Activated CD8-positive, alpha-beta memory T cell treated with anti-CD3 and anti-CD28 coated beads for 4 hours (primary cell): ENCODE data around the gene PDCD5.
"Not testable (repeated sequence)": the region's sequence is repeated elsewhere in the genome, so short reads cannot be mapped to it uniquely, and the experiment has no call there.

Source experiments
- DNase-seq, 2 donors: peaks; one replicate each; pipeline ENCODE4 v3.0.0-alpha.2; 2020; ENCODE audit warnings: low read depth in 2 of 2

Gene PDCD5

GRCh38 chr19:32576790-32577189, 4.2 kb upstream of the PDCD5 start:
- no peak for DNase-seq

GRCh38 chr19:32580353-32580900, 563 bp upstream of the PDCD5 start:
- DNase-seq = no peak

GRCh38 chr19:32581705-32582179, 752 bp downstream of the PDCD5 start:
- no peak for DNase-seq

- DNase-seq = not testable (repeated sequence)
These were observed 6.9 kb downstream of the PDCD5 start for GRCh38 chr19:32587747-32588504.

GRCh38 chr19:32594021-32594420, 13.0 kb downstream of the PDCD5 start:
- no peak for DNase-seq

- DNase-seq = no peak
These were observed 14.5 kb downstream of the PDCD5 start for GRCh38 chr19:32595491-32595890.

GRCh38 chr19:32598022-32598421, 17.0 kb downstream of the PDCD5 start:
- DNase-seq = no peak

GRCh38 chr19:32599258-32599657, 18.3 kb downstream of the PDCD5 start:
- DNase-seq = no peak

- peak in 1 of 2 donors; percentile 20 for DNase-seq
These were observed 18.8 kb downstream of the PDCD5 start for GRCh38 chr19:32599736-32600157.

GRCh38 chr19:32603961-32604360, 23.0 kb downstream of the PDCD5 start:
- no peak for DNase-seq

- no peak for DNase-seq
These were observed 24.6 kb downstream of the PDCD5 start for GRCh38 chr19:32605544-32605943.

GRCh38 chr19:32606289-32606688, 25.3 kb downstream of the PDCD5 start:
- no peak for DNase-seq

- no peak for DNase-seq
These were observed 26.5 kb downstream of the PDCD5 start for GRCh38 chr19:32607479-32607878.

GRCh38 chr19:32611161-32611560, 30.2 kb downstream of the PDCD5 start:
- DNase-seq = no peak

GRCh38 chr19:32613008-32613407, 32.0 kb downstream of the PDCD5 start:
- no peak for DNase-seq

GRCh38 chr19:32614916-32615315, 33.9 kb downstream of the PDCD5 start:
- no peak for DNase-seq

- DNase-seq = no peak
These were observed 34.6 kb downstream of the PDCD5 start for GRCh38 chr19:32615569-32615968.

- no peak for DNase-seq
These were observed 38.2 kb downstream of the PDCD5 start for GRCh38 chr19:32619051-32619685.

- DNase-seq = no peak
These were observed 41.0 kb downstream of the PDCD5 start for GRCh38 chr19:32622002-32622401.

GRCh38 chr19:32624410-32624809, 43.4 kb downstream of the PDCD5 start:
- DNase-seq = no peak

GRCh38 chr19:32626969-32627368, 46.0 kb downstream of the PDCD5 start:
- no peak for DNase-seq

- DNase-seq = no peak
These were observed 46.8 kb downstream of the PDCD5 start for GRCh38 chr19:32627714-32628270.

- no peak for DNase-seq
These were observed 49.3 kb downstream of the PDCD5 start for GRCh38 chr19:32630338-32630737.
